Hair follicular keratinocyte (primary cell): Measurements from ENCODE around the gene FMOD. TPM values are rescaled to one million over a fixed set of nuclear protein-coding genes. Genes with fewer than 3 reads are reported as not detected.

Experiments used
- total RNA-seq: library from RNA; depleted of rRNA; stranded (reverse); fragments of >200 nt; gene quantifications from 2 replicates; pipeline ENCODE4 v1.2.3, GENCODE V29; 2015

Gene FMOD
- 0.42 and 2.0 TPM in 2 replicates for total RNA-seq

GRCh38 chr1:203351037-203351625 lies at the start of gene FMOD:
Gene FMOD, minus strand, starts transcription at chr1:203351122. Its CDS starts 2,852 bp downstream, at chr1:203348270.

GRCh38 chr1:203304919-203305808 lies 45.8 kb downstream of the FMOD start, which contains the start of gene BTG2:
Gene BTG2, plus strand, starts transcription at chr1:203305519. Its CDS starts 88 bp downstream, at chr1:203305607.

Other genes starting within 250 kb of the FMOD start
- gene ADORA1, start 223.4 kb downstream of the FMOD start, total RNA-seq: 0.31 TPM in 1 of 2 replicates, not detected in the other
- gene MYBPH, start 175.3 kb downstream of the FMOD start, total RNA-seq: not detected in 2 replicates
- gene CHI3L1, start 164.4 kb downstream of the FMOD start, total RNA-seq: 0.27 TPM in 1 of 2 replicates, not detected in the other
- gene CHIT1, start 121.4 kb downstream of the FMOD start, total RNA-seq: not detected in 2 replicates
- gene BTG2, start 45.6 kb downstream of the FMOD start, total RNA-seq: 25.1 and 34.1 TPM in 2 replicates
- gene PRELP, start 124.7 kb upstream of the FMOD start, total RNA-seq: under 0.01 TPM in 1 of 2 replicates, not detected in the other
- gene OPTC, start 143.0 kb upstream of the FMOD start, total RNA-seq: not detected in 2 replicates